K562 (cell line): ENCODE data around the gene GSTM2.

Source experiments
- TF ChIP-seq, protein P1 (sequence below): IDR thresholded peaks from 2 replicates; pipeline ENCODE4 v1.6.1; 2016; ENCODE audit warnings: missing genetic modification characterization, missing compliant biosample characterization
- TF ChIP-seq, protein P2 (sequence below): fragments of 250-450 bp; sonication (Bioruptor Pico); IDR thresholded peaks from 2 replicates; pipeline ENCODE4 v1.4.0; 2020; ENCODE audit warnings: mild to moderate bottlenecking, moderate library complexity

DNA sequence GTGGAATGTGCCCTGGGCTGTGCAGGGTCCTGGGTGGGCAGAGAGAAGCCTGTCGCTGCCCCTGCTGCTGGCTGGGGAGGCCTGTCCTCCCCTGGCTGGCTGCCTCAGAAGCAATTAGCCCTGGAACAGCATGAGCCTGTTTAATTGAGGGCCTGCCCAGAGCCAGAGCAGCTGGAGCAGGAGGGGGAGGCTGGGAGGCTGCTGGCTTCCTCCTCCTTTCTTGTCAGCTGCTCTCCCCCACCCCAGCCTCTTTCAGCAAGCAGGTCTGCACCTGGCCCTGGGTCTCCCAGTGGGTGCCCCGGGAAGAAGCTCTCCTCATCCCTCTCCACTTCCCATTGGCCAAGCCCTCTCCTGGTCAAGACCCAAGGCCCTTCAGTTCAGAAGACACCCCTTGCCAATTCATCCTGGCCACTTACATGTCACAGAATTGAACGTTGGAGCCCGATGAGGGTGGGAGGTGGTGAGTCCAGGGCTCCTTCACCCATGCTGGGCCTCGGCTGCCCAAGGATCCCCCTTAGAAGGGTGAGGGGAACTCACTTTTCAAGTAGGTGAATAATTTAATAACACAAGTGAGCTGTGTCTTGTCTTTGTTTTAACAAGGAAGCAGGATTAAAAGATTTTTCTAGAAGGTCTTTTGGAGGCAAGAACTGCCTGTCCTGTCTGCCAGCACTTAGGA, 35.0 kb upstream of the GSTM2 start:
- TF ChIP-seq, protein P1, sequence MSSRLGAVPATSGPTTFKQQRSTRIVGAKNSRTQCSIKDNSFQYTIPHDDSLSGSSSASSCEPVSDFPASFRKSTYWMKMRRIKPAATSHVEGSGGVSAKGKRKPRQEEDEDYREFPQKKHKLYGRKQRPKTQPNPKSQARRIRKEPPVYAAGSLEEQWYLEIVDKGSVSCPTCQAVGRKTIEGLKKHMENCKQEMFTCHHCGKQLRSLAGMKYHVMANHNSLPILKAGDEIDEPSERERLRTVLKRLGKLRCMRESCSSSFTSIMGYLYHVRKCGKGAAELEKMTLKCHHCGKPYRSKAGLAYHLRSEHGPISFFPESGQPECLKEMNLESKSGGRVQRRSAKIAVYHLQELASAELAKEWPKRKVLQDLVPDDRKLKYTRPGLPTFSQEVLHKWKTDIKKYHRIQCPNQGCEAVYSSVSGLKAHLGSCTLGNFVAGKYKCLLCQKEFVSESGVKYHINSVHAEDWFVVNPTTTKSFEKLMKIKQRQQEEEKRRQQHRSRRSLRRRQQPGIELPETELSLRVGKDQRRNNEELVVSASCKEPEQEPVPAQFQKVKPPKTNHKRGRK (tag) = no peak
- TF ChIP-seq, protein P2, sequence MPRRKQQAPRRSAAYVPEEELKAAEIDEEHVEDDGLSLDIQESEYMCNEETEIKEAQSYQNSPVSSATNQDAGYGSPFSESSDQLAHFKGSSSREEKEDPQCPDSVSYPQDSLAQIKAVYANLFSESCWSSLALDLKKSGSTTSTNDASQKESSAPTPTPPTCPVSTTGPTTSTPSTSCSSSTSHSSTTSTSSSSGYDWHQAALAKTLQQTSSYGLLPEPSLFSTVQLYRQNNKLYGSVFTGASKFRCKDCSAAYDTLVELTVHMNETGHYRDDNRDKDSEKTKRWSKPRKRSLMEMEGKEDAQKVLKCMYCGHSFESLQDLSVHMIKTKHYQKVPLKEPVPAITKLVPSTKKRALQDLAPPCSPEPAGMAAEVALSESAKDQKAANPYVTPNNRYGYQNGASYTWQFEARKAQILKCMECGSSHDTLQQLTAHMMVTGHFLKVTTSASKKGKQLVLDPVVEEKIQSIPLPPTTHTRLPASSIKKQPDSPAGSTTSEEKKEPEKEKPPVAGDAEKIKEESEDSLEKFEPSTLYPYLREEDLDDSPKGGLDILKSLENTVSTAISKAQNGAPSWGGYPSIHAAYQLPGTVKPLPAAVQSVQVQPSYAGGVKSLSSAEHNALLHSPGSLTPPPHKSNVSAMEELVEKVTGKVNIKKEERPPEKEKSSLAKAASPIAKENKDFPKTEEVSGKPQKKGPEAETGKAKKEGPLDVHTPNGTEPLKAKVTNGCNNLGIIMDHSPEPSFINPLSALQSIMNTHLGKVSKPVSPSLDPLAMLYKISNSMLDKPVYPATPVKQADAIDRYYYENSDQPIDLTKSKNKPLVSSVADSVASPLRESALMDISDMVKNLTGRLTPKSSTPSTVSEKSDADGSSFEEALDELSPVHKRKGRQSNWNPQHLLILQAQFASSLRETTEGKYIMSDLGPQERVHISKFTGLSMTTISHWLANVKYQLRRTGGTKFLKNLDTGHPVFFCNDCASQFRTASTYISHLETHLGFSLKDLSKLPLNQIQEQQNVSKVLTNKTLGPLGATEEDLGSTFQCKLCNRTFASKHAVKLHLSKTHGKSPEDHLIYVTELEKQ (CRISPR knock-in tag) = no peak
